GM19468 (cell line): Measurements from ENCODE around the gene P3R3URF.
"Not testable (repeated sequence)": the region's sequence is repeated elsewhere in the genome, so short reads cannot be mapped to it uniquely, and the experiment has no call there.

Source experiments
- ATAC-seq: cut with Tn5 transposase; IDR thresholded peaks from one replicate; pipeline ENCODE4 v1.9.1; 2021; ENCODE audit warnings: mild to moderate bottlenecking, moderate library complexity, moderate number of reproducible peaks; ENCODE audit not compliant: unreplicated experiment; ENCODE audit errors: extremely low read depth

P3R3URF gene

GRCh38 chr1:46176211-46176865 is at the start of gene P3R3URF:
TSS of gene P3R3URF (minus strand) at chr1:46176488. CDS start at chr1:46176471, 17 bp downstream.
- no peak for ATAC-seq

GRCh38 chr1:46224966-46225365 is 48.7 kb upstream of the P3R3URF start:
- no peak for ATAC-seq

GRCh38 chr1:46223472-46223943 is 47.2 kb upstream of the P3R3URF start:
- ATAC-seq = no peak

GRCh38 chr1:46223055-46223454 is 46.8 kb upstream of the P3R3URF start:
- not testable (repeated sequence) for ATAC-seq

GRCh38 chr1:46221749-46222148 is 45.5 kb upstream of the P3R3URF start:
- no peak for ATAC-seq

- no peak for ATAC-seq
Observed at GRCh38 chr1:46220808-46221207, 44.5 kb upstream of the P3R3URF start.

- ATAC-seq = no peak
Observed at GRCh38 chr1:46219551-46220520, 43.5 kb upstream of the P3R3URF start.

- ATAC-seq = no peak
Observed at GRCh38 chr1:46218443-46218842, 42.2 kb upstream of the P3R3URF start.

GRCh38 chr1:46215504-46215903 is 39.2 kb upstream of the P3R3URF start:
- ATAC-seq = no peak

- no peak for ATAC-seq
Observed at GRCh38 chr1:46211051-46211450, 34.8 kb upstream of the P3R3URF start.

- ATAC-seq = no peak
Observed at GRCh38 chr1:46210561-46210960, 34.3 kb upstream of the P3R3URF start.

GRCh38 chr1:46206399-46206798 is 30.1 kb upstream of the P3R3URF start:
- no peak for ATAC-seq

- ATAC-seq = no peak
Observed at GRCh38 chr1:46205791-46206190, 29.5 kb upstream of the P3R3URF start.

GRCh38 chr1:46205141-46205540 is 28.9 kb upstream of the P3R3URF start:
- no peak for ATAC-seq

GRCh38 chr1:46204406-46204742 is 28.1 kb upstream of the P3R3URF start:
- no peak for ATAC-seq

GRCh38 chr1:46203738-46204405 is 27.6 kb upstream of the P3R3URF start:
- ATAC-seq = no peak

- ATAC-seq = no peak
Observed at GRCh38 chr1:46199233-46199749, 23.0 kb upstream of the P3R3URF start.

- peak; percentile 66 for ATAC-seq
Observed at GRCh38 chr1:46197964-46198811, 21.9 kb upstream of the P3R3URF start, which contains the start of gene POMGNT1. TSS of gene POMGNT1 (minus strand) at chr1:46198434. CDS start at chr1:46197821, 613 bp downstream.

GRCh38 chr1:46197560-46197963 is 21.3 kb upstream of the P3R3URF start:
- ATAC-seq = no peak
